ENCODE results near the gene MED12L. TPM values are rescaled to one million over a fixed set of nuclear protein-coding genes. Genes with fewer than 3 reads are reported as not detected.

The MED12L gene
- total and polyA plus RNA-seq, 2 donors (not counting 1 experiment from before 2014, with no cell fraction given): 0.94 to 4.3 TPM

GRCh38 chr3:151483488-151483887 lies 398.0 kb downstream of the MED12L start:
- H3K9me3 ChIP-seq (ENCODE audit: control insufficient read depth, insufficient read depth, low read depth, low read length): no peaks in the 10 kb centered on the region

DNA sequence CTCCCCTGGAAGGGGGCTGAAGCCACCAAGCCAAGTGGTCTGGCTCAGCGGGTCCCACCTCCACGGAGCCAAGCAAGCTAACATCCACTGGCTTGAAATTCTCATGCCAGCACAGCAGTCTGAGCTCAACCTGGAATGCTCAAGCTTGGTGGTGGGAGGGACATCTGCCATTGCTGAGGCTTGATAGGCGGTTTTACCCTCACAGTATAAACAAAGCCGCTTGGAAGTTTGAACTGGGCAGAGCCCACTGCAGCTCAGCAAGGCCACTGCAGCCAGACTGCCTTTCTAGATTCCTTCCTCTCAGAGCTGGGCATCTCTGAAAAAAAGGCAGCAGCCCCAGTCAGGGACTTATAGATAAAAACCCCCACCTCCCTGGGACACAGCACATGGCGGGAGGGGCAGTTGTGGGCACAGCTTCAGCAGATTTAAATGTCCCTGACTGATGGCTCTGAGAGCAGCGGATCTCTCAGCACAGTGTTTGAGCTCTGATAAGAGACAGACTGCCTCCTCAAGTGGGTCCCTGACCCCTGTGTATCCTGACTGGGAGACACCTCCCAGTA lies 398.6 kb downstream of the MED12L start:
- Histone ChIP-seq H3K27ac (ENCODE audit: insufficient read depth, low read length) (no peak overlapping the region), H3K9me3 (ENCODE audit: control insufficient read depth, insufficient read depth, low read depth, low read length) (no peaks in the 10 kb centered on the region), H3K36me3 (ENCODE audit: control insufficient read depth, insufficient read depth, low read length) (no peaks in the 10 kb centered on the region), H3K27me3 (ENCODE audit: control insufficient read depth, insufficient read depth, low read length) (no peaks in the 10 kb centered on the region), H3K4me2 (ENCODE audit: extremely low read depth, insufficient read depth, low read length) (no peak overlapping the region), H3K4me1 (ENCODE audit: control insufficient read depth, extremely low read depth, insufficient read depth, low read length) (no peaks in the 10 kb centered on the region), H2AFZ (ENCODE audit: low read length) (no peak overlapping the region), H3K9ac (ENCODE audit: insufficient read depth, low read length) (no peak overlapping the region), H3K4me3 (replicated peaks in 1 of 4; ENCODE audit: control extremely low read depth in 1 of 4, insufficient read depth in 1 of 4, low read depth in 3 of 4, low read length in 4 of 4) (no peak overlapping the region), H3K79me2 (ENCODE audit: control insufficient read depth, insufficient read depth, low read length) (no peaks in the 10 kb centered on the region), H4K20me1 (ENCODE audit: control insufficient read depth, extremely low read depth, insufficient read depth, low read length) (no peaks in the 10 kb centered on the region)
- DNase-seq (ENCODE audit: low read depth in 2 of 2): no peak
- TF ChIP-seq EZH2 (IDR thresholded peaks at IDR 0.05; ENCODE audit: low read length, missing control alignments): no peak
- TF ChIP-seq, protein P1, sequence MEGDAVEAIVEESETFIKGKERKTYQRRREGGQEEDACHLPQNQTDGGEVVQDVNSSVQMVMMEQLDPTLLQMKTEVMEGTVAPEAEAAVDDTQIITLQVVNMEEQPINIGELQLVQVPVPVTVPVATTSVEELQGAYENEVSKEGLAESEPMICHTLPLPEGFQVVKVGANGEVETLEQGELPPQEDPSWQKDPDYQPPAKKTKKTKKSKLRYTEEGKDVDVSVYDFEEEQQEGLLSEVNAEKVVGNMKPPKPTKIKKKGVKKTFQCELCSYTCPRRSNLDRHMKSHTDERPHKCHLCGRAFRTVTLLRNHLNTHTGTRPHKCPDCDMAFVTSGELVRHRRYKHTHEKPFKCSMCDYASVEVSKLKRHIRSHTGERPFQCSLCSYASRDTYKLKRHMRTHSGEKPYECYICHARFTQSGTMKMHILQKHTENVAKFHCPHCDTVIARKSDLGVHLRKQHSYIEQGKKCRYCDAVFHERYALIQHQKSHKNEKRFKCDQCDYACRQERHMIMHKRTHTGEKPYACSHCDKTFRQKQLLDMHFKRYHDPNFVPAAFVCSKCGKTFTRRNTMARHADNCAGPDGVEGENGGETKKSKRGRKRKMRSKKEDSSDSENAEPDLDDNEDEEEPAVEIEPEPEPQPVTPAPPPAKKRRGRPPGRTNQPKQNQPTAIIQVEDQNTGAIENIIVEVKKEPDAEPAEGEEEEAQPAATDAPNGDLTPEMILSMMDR (conservative IDR thresholded peaks at IDR 0.05 in 1 of 2, IDR thresholded peaks at IDR 0.05 in 1 of 2; ENCODE audit: low read depth in 1 of 2, low read length in 2 of 2): no peak

More at GRCh38 chr3:151483488-151483887, 398.0 kb downstream of the MED12L start:
- Histone ChIP-seq H3K9ac (ENCODE audit: insufficient read depth, low read length) (no peak overlapping the region), H3K27ac (ENCODE audit: insufficient read depth, low read length) (no peak overlapping the region), H2AFZ (ENCODE audit: low read length) (no peak overlapping the region), H3K4me3 (replicated peaks in 1 of 4; ENCODE audit: control extremely low read depth in 1 of 4, insufficient read depth in 1 of 4, low read depth in 3 of 4, low read length in 4 of 4) (no peak overlapping the region), H4K20me1 (ENCODE audit: control insufficient read depth, extremely low read depth, insufficient read depth, low read length) (no peaks in the 10 kb centered on the region), H3K4me2 (ENCODE audit: extremely low read depth, insufficient read depth, low read length) (no peak overlapping the region), H3K27me3 (ENCODE audit: control insufficient read depth, insufficient read depth, low read length) (no peaks in the 10 kb centered on the region), H3K36me3 (ENCODE audit: control insufficient read depth, insufficient read depth, low read length) (no peaks in the 10 kb centered on the region), H3K4me1 (ENCODE audit: control insufficient read depth, extremely low read depth, insufficient read depth, low read length) (no peaks in the 10 kb centered on the region), H3K79me2 (ENCODE audit: control insufficient read depth, insufficient read depth, low read length) (no peaks in the 10 kb centered on the region)
- no peak for TF ChIP-seq EZH2 (IDR thresholded peaks at IDR 0.05; ENCODE audit: low read length, missing control alignments)
- TF ChIP-seq, protein P1 (conservative IDR thresholded peaks at IDR 0.05 in 1 of 2, IDR thresholded peaks at IDR 0.05 in 1 of 2; ENCODE audit: low read depth in 1 of 2, low read length in 2 of 2): no peak
- DNase-seq (ENCODE audit: low read depth in 2 of 2): no peak

Other genes with a start within 250 kb of the MED12L start
- gene MINDY4B, start 180.2 kb upstream of the MED12L start, total RNA-seq: not detected in 2 replicates
- gene MINDY4B, start 180.2 kb upstream of the MED12L start, polyA plus RNA-seq: not detected in 2 replicates
- gene CLRN1, start 112.9 kb upstream of the MED12L start, total RNA-seq: not detected in 2 replicates
- gene CLRN1, start 112.9 kb upstream of the MED12L start, polyA plus RNA-seq: not detected in 2 replicates
- gene GPR171, start 117.6 kb downstream of the MED12L start, total RNA-seq: not detected in 2 replicates
- gene GPR171, start 117.6 kb downstream of the MED12L start, polyA plus RNA-seq: not detected in 2 replicates
- gene P2RY14, start 192.9 kb downstream of the MED12L start, total RNA-seq: not detected in 2 replicates
- 0.09 and 0.26 TPM in 2 replicates for gene P2RY14, start 192.9 kb downstream of the MED12L start, polyA plus RNA-seq
- gene GPR87, start 231.2 kb downstream of the MED12L start, total RNA-seq: 0.17 and 0.26 TPM in 2 replicates
- 0.05 and 0.11 TPM in 2 replicates for gene GPR87, start 231.2 kb downstream of the MED12L start, polyA plus RNA-seq
- under 0.01 TPM in 1 of 2 replicates, not detected in the other for gene P2RY13, start 243.9 kb downstream of the MED12L start, total RNA-seq
- gene P2RY13, start 243.9 kb downstream of the MED12L start, polyA plus RNA-seq: 0.03 TPM in 1 of 2 replicates, not detected in the other

Measured in fibroblast of lung (primary cell).